HUES6 (cell line): Measurements from ENCODE around the gene MACROD2.

ENCODE experiments used
- H3K27ac ChIP-seq: 2 replicates; pipeline ENCODE4 v1.7.0; 2013; ENCODE audit warnings: low read depth, mild to moderate bottlenecking, low read length, inconsistent platforms
- H3K27me3 ChIP-seq: 2 replicates; pipeline ENCODE4 v1.6.1; 2013; ENCODE audit warnings: low read length; ENCODE audit not compliant: control insufficient read depth, insufficient read depth
- H3K36me3 ChIP-seq: 2 replicates; pipeline ENCODE4 v1.6.1; 2013; ENCODE audit warnings: low read length; ENCODE audit not compliant: control insufficient read depth, insufficient read depth
- H3K4me1 ChIP-seq: 2 replicates; pipeline ENCODE4 v1.6.1; 2013; ENCODE audit warnings: low read length; ENCODE audit not compliant: control insufficient read depth, insufficient read depth
- H3K4me3 ChIP-seq: 2 replicates; pipeline ENCODE4 v1.5.1; 2013; ENCODE audit warnings: low read depth, low read length
- H3K9ac ChIP-seq: one replicate; pipeline ENCODE4 v1.6.1; 2013; ENCODE audit warnings: mild to moderate bottlenecking, low read length
- H3K9me3 ChIP-seq: 2 replicates; pipeline ENCODE4 v1.6.1; 2013; ENCODE audit warnings: low read depth, low read length; ENCODE audit not compliant: control insufficient read depth, insufficient read depth

Gene MACROD2

DNA sequence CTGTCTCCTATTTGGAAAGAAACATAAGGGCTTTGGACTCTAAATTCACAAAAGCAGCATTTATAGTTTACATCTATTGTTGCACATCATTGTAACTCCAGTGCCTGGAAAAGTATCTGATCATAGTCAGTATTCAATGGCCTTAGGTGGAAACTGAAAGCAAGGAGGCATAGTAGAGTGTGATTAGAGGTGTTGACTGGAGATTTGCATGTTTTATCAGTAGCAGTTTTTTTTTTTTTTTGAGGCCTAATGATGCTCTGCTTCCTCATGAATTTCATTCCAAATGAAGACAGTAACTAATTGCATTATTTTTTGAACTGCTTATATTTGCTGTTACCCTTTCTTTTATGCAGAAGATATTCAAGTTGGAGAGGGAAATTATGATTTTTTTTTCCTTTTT, 555.3 kb downstream of the MACROD2 start:
- Histone ChIP-seq H3K4me3 (no peak overlapping the region), H3K36me3 (no peaks in the 10 kb centered on the region), H3K9me3 (no peaks in the 10 kb centered on the region), H3K9ac (no peak overlapping the region), H3K27ac (no peak overlapping the region), H3K4me1 (no peaks in the 10 kb centered on the region), H3K27me3 (no peaks in the 10 kb centered on the region)

DNA sequence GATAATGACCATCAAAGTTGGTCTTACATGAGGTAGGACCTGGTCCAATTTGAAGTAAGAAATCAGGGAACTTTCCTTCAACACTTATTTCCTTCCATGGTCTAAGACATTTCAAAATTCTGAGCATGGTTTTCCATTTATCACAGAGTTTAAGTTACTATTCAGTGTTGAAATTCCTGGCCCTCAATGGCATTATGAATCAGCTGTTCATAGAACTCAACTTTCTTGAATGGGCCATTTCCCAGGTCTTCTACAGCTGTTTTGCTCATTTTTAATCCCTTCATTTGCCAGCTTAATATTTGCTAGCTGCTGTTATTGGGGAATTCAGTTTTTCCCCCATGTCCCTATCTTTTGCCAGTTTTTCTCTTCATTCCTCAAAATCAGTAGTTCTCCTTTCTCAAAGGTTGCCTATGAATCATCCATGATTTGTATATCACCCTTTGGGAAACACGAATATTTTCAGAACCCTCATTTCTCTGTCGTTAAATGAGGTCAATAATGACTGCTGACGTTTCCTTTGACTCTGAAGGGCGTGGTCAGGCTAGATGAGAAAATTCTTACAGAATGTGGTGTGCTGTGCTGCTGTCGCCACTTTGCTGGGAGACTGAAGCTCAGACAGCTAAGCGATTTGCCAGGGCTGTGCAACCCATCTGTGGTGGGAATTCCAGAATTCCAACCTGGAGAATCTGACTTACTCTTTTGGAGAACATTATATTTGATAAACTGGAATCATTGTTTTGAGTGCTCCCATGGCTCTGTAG, 558.6 kb downstream of the MACROD2 start:
- no peak overlapping the region for H3K9ac ChIP-seq
- H3K27ac ChIP-seq, result no peak overlapping the region

DNA sequence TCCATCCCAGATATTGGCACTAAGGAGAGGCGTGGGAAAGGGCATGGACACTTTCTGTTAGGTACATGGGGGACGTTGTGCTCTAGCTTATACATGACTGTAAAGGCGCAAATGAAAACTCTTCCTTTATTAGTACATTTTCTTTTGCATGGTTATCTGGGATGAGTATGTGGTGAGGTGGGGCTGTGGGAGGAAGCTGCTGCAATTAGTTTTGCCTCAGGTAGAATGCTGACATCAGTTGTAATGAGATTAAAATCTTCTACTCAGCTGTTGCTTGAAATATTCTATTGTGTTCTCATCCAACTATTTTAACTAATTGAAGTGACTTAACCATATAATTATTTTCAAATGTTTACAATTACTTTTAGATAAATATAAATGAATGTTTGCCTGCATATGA, 560.4 kb downstream of the MACROD2 start:
- no peak overlapping the region for H3K4me3 ChIP-seq
- no peaks in the 10 kb centered on the region for H3K4me1 ChIP-seq
- no peak overlapping the region for H3K9ac ChIP-seq
- H3K27ac ChIP-seq, result no peak overlapping the region
- H3K27me3 ChIP-seq, result no peaks in the 10 kb centered on the region
- no peaks in the 10 kb centered on the region for H3K9me3 ChIP-seq
- H3K36me3 ChIP-seq, result no peaks in the 10 kb centered on the region

More for the DNA sequence above, 558.6 kb downstream of the MACROD2 start:
- Histone ChIP-seq H3K27me3 (no peaks in the 10 kb centered on the region), H3K4me1 (no peaks in the 10 kb centered on the region), H3K4me3 (no peak overlapping the region), H3K36me3 (no peaks in the 10 kb centered on the region), H3K9me3 (no peaks in the 10 kb centered on the region)

DNA sequence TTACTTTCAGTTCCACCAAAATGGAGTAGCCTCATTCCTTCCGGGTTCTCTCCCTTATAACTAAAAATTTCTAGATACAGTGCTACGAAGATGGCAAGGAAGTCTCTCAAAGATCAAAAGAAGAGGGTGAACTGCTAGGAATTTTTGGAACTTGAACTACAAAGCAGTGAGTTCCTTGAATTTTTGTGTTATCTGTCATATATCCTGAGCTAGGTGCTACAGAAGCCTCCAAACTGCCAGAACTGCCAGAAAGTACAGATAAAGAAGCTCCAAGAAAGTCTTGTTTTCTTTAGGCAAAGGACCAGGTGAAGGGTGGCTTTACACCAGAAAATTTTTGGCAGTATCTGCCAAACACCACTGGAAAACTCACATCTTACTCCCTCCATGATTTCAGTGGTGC, 560.9 kb downstream of the MACROD2 start:
- Histone ChIP-seq H3K9me3 (no peaks in the 10 kb centered on the region), H3K4me1 (no peaks in the 10 kb centered on the region), H3K4me3 (no peak overlapping the region), H3K27ac (no peak overlapping the region), H3K36me3 (no peaks in the 10 kb centered on the region), H3K27me3 (no peaks in the 10 kb centered on the region), H3K9ac (no peak overlapping the region)

DNA sequence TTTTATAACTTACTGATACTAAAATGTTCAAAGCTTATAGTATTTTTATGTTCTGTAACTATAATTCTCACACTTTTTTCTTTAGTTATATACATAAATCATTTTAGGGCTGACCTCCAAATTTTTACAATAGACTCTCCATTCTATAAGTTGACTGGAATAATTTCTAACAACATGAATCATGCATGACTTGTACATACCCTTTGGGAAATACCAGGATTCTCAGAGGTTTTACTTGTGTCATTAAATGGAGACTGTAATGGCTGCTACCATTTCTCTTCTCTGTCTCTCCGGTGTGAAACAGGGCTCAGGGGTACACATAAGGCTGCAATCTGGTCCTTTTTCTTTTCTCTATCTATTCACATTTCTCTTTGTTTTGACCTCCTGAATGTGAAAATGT, 564.3 kb downstream of the MACROD2 start:
- no peaks in the 10 kb centered on the region for H3K9me3 ChIP-seq
- no peak overlapping the region for H3K9ac ChIP-seq
- H3K4me3 ChIP-seq, result no peak overlapping the region
- no peaks in the 10 kb centered on the region for H3K27me3 ChIP-seq
- no peaks in the 10 kb centered on the region for H3K36me3 ChIP-seq
- H3K27ac ChIP-seq, result no peak overlapping the region
- peaks cover 6% of the 10 kb centered on the region for H3K4me1 ChIP-seq

DNA sequence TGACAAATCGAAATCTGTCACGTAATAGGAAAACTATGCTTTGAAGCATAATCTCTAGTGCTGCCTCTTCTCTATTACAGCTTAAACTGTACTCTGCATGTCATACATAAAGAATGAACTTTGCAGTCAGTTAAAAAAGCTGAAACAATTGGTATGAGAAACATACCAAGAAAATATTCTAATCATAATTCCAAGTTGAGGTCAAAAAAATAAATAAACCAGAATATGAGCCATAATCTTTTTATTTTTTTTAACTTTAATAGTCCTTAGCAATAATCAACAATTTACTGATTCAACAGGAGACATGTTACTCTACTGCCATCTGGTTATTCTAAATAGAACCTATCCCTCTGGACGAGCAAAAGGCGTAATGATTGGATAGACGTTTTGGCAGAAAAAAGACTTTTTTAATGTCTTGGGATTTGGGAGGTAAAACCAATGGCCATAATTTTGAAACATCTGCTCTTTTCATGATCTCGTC, 566.5 kb downstream of the MACROD2 start:
- H3K27ac ChIP-seq, result no peak overlapping the region
- H3K9me3 ChIP-seq, result peaks cover 3% of the 10 kb centered on the region; the same call in 1 of the 2 replicates
- H3K36me3 ChIP-seq, result no peaks in the 10 kb centered on the region
- peaks cover 6% of the 10 kb centered on the region for H3K4me1 ChIP-seq
- H3K27me3 ChIP-seq, result no peaks in the 10 kb centered on the region
- no peak overlapping the region for H3K9ac ChIP-seq
- no peak overlapping the region for H3K4me3 ChIP-seq

DNA sequence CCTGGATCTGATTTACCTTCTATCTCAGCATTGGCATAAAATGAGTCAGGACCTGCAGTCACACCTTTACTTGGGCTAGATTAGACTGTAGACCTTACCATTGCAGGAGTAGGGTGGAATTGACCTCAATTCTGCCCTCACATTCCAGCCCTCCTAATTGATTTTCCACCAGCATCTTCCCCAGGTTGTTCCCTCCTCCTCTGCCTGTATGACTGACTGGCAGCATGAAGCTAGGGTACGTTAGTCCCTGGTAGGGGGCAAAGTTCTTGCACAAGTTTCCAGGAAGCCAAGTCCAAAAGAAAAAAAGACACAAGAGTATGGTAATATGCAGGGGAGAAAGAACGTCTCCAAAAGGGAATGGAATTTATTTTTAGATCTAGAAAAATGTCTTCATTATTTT, 567.7 kb downstream of the MACROD2 start:
- Histone ChIP-seq H3K36me3 (no peaks in the 10 kb centered on the region), H3K27ac (no peak overlapping the region), H3K27me3 (no peaks in the 10 kb centered on the region), H3K9me3 (peaks cover 3% of the 10 kb centered on the region; the same call in 1 of the 2 replicates), H3K4me3 (no peak overlapping the region), H3K9ac (no peak overlapping the region), H3K4me1 (peaks cover 6% of the 10 kb centered on the region)

DNA sequence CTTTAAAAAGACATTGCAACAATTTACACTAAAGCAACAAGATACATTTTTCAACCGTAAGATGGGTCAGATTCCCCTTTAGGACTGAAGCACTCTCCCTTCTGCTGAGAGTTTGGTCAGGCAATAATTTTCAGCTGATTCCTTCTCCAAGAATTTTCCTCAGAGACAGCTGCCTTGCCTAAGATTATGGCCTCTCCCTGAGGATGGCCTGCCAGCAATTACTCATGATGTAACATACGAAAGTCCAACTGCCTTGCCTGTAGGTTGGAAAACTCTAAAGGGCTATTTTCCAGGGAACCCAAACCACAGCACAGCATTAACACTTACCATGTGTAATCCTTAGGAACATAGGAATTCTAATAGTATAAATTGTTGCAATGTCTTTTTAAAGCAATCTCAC, 571.2 kb downstream of the MACROD2 start:
- no peak overlapping the region for H3K9ac ChIP-seq
- no peaks in the 10 kb centered on the region for H3K27me3 ChIP-seq

DNA sequence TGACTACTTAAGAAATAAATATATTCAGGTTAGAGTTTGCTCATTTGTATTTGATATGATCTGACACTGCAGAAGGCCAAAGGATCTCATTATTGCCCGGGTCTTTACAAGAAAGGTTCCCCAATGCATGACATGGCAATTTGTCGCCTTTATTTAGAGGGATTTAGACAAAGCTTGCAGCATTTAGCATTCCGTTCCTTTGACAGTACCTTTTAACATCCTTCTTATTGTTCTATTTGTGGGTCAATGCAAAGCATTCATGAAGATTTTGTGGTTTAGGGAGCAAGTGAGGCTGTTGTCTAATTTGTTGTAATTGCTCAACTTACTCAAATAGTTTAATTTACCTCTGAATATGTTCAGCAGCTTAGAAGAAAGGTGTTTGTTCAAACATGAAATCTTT, 572.9 kb downstream of the MACROD2 start:
- H3K4me3 ChIP-seq, result no peak overlapping the region
- peaks cover 7% of the 10 kb centered on the region; the same call in 1 of the 2 replicates for H3K4me1 ChIP-seq
- no peak overlapping the region for H3K9ac ChIP-seq
- H3K9me3 ChIP-seq, result peaks cover 3% of the 10 kb centered on the region; the same call in 1 of the 2 replicates
- H3K27ac ChIP-seq, result no peak overlapping the region
- no peaks in the 10 kb centered on the region for H3K36me3 ChIP-seq
- no peaks in the 10 kb centered on the region for H3K27me3 ChIP-seq

More for the DNA sequence above, 571.2 kb downstream of the MACROD2 start:
- Histone ChIP-seq H3K4me1 (peaks cover 13% of the 10 kb centered on the region), H3K36me3 (no peaks in the 10 kb centered on the region), H3K4me3 (no peak overlapping the region), H3K9me3 (peaks cover 3% of the 10 kb centered on the region; the same call in 1 of the 2 replicates), H3K27ac (no peak overlapping the region)

DNA sequence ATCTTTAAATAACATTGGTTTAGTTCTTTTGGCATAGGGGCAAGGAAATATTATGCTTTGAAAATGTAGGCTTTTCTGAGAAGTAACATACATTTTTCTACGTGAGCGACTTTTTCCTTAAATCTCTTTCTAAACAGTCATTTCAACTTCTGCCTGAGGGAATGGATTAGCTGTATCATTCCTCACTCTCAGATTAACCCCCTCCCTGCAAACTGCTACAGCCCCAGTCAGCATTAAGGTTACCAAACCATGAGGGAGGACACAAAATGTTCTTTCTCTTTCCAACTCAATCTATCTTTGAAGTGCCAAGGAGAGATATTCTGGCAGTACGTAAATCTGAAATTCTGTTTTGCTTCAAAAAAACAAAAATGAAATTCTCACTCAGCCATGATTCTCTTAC, 573.4 kb downstream of the MACROD2 start:
- Histone ChIP-seq H3K27me3 (no peaks in the 10 kb centered on the region), H3K36me3 (no peaks in the 10 kb centered on the region)

DNA sequence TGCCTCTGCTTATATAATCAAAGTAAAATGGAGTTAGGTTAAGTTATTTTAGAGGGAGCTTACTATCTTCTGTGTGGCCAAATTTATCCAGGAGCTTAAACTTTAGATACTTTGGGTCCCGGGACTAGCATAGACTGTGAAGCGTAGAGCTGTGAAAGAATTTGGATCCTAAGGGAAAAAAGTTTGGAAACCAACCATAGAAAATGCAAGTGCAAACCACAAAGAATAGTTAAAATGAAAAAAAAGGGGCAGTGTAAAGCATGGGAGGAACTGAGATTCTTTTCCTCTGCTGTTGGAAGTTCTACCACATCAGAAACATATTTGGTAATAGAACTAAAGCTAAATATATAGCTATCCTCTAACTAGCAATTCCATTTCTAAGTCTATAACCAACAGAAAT, 574.3 kb downstream of the MACROD2 start:
- Histone ChIP-seq H3K9ac (no peak overlapping the region), H3K4me1 (peaks cover 7% of the 10 kb centered on the region; the same call in 1 of the 2 replicates), H3K27ac (no peak overlapping the region), H3K4me3 (no peak overlapping the region), H3K27me3 (no peaks in the 10 kb centered on the region), H3K36me3 (no peaks in the 10 kb centered on the region), H3K9me3 (peaks cover 3% of the 10 kb centered on the region; the same call in 1 of the 2 replicates)

More for the DNA sequence above, 573.4 kb downstream of the MACROD2 start:
- no peak overlapping the region for H3K27ac ChIP-seq
- peaks cover 3% of the 10 kb centered on the region; the same call in 1 of the 2 replicates for H3K9me3 ChIP-seq
- H3K4me1 ChIP-seq, result peaks cover 7% of the 10 kb centered on the region; the same call in 1 of the 2 replicates
- H3K4me3 ChIP-seq, result no peak overlapping the region
- no peak overlapping the region for H3K9ac ChIP-seq
